GM18909 (cell line): ENCODE results near the gene FGF14.
A peak's percentile ranks its signal among the peaks of the same experiment; 100 is the strongest.
"Not testable (repeated sequence)": the region's sequence is repeated elsewhere in the genome, so short reads cannot be mapped to it uniquely, and the experiment has no call there.

Experiments
- ATAC-seq: cut with Tn5 transposase; IDR thresholded peaks from one replicate; pipeline ENCODE4 v1.9.1; 2021; ENCODE audit warnings: mild to moderate bottlenecking; ENCODE audit not compliant: unreplicated experiment, poor library complexity

The FGF14 gene

DNA sequence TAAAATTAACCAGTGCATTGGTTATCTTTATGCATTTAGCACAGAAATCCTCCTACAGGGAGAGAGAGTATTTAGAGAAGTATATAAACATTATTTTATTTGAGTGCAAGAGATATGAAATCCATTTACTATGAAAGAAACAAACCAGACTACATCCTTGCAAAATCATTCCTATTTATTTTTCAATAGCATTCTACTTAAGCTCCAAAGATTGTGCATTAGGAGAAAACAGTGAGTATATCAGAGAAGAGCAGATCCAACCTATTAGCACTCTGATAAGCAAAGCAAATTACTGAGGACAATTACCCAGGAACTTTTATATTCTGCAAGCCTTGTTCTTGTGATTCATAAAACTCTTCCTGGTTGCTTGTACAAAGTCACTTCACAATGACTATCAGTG, 256.1 kb downstream of the FGF14 start:
- no peak for ATAC-seq

DNA sequence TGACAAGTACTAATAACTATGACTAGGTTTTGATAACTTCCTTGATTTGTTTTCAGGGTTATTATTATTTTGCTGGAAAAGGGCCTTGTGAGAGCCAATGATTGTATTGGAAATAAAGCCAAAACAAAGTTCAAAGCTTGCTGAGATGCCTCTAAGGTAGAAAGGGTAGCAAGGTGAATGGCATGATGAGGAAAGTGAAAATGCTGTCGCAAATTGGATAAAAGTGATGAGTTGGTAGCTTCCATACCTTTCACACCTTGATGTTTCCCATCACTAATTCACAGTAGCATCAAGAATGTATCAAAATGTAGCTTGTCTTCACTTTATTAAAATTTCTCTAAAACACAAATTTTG, 259.4 kb downstream of the FGF14 start:
- ATAC-seq = no peak

GRCh38 chr13:102141625-102142472, 260.0 kb downstream of the FGF14 start:
- ATAC-seq = peak; percentile 48

GRCh38 chr13:102139626-102140025, 262.2 kb downstream of the FGF14 start:
- no peak for ATAC-seq

- ATAC-seq = no peak
Observed at GRCh38 chr13:102138635-102139190, 263.1 kb downstream of the FGF14 start.

- not testable (repeated sequence) for ATAC-seq
Observed at GRCh38 chr13:102137904-102138303, 263.9 kb downstream of the FGF14 start.

DNA sequence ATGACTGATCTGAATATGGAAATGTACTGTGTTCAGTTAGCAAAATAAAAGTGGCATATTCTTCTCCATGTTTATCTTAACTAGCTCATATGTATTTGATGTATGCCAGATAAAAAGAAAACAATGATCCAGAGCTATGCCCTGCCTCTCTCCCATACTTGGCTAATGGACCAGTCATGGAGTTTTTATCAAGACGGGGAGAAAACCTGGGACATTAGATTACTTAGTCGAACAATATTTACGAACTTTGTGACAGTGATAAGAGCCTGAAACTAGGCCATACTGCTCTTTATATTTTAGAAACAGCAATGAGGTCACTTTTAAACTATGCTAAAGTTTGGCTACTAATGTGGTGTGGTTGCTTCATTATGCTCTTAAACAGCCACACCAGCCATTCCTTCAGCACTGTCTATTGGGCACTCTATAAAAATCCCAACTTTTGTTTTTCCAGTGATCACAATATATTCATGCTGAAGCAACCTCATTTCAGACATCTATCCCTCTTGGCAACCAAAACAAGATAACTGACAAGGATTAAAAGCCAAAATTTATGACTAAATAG, 265.0 kb downstream of the FGF14 start:
- ATAC-seq = no peak

DNA sequence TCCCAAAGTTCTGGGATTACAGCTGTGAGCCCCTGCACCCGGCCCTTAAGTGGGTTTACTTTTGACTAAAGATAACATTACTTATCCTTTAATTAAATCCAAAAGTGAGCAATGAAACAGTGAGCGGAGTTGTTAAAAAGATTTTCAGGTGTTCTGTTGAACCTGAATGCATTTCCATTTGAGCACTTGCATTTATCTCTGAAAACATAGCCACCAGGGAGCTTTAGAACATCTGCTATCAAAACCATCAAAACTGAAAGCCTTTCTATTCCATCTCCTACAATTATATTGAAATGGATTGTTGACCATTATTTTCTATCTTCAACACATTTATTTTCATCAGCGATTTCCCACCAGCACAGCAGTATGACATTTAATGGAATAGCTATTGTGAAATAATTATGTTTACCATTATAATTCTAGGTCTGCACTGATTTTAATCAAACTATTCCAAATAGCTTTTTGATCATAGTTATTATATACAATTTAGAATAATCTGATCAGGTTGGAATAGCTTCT, 269.0 kb downstream of the FGF14 start:
- ATAC-seq = no peak

DNA sequence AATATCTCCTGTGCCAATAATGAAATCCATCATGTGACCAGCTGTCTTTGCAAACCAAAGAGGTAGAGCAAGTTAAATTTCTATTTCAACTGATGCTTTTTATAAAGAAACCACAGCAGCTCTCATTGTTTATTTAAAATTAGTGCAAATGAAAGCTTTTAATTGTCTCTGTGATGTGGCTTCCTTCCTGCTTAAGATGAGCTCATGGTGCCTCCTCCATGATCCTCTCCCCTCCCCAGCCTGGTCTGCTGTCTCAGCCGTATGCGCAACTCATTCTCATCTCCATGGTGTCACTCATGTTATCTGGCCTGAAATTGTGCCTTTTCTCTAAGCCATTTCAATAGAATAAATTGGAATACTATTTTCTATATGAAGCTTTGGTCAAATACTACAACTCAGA, 270.6 kb downstream of the FGF14 start:
- no peak for ATAC-seq

- peak; percentile 44 for ATAC-seq
Observed at GRCh38 chr13:102128216-102128810, 273.5 kb downstream of the FGF14 start.

GRCh38 chr13:102127153-102127552, 274.7 kb downstream of the FGF14 start:
- ATAC-seq = no peak

DNA sequence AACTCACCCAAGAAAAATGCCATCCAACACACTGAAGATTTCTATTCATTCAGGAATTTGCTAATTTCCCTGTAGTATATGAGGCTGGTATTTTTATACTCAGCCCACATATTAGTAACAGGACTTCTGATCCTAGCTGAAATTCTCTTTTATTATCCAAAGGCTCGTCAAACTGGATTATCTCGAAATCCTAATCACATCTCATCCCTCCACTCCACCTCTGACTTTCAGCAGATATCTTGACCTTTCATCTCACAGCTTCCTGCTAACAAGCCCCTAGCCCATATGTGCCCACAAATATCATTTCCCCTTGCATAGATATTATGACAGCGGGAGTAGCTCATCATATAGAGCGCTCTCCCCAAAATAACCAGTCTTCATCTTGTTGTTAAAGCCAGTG, 279.7 kb downstream of the FGF14 start:
- ATAC-seq = no peak

- ATAC-seq = no peak
Observed at GRCh38 chr13:102117175-102117831, 284.5 kb downstream of the FGF14 start.

GRCh38 chr13:102103469-102103868, 298.4 kb downstream of the FGF14 start:
- no peak for ATAC-seq

DNA sequence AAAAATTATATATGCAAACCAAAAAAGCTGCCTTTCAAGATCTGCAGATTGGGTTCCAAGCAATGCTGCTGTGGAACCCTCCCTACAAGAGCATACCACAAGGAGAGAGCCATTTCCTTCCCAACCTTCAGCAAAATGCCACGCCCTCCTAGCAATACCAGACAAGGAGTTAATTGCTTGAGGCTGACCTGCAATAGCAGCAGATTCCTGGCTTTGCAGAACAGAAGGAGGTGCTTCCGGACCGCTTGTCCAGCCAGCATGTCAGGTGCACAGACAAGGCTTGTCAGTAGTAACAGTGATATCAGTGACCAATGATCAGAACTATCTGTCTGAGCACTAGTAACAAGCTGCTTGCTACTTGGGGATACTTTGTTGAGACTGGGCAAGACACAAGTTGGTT, 301.6 kb downstream of the FGF14 start:
- no peak for ATAC-seq

DNA sequence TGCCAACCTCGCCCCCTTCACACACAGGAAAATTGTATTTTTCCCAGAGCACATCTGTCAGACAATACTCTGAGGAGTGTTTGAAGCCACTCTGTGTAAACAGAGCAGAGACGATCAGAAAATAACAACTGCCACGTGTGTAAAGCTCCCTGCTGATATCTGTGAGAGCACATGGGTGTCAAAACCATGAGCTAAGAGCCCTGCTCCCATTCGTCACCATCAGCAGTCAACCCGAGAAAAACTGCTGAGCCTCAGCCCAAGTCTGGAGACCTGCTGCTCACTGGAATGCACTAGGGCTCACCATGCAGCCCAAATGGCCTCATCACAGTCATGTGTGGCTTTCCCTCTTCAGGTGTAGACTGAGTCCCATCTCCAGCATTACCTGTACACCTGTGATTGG, 304.1 kb downstream of the FGF14 start:
- no peak for ATAC-seq

- ATAC-seq = not testable (repeated sequence)
Observed at GRCh38 chr13:102093288-102093687, 308.6 kb downstream of the FGF14 start.

DNA sequence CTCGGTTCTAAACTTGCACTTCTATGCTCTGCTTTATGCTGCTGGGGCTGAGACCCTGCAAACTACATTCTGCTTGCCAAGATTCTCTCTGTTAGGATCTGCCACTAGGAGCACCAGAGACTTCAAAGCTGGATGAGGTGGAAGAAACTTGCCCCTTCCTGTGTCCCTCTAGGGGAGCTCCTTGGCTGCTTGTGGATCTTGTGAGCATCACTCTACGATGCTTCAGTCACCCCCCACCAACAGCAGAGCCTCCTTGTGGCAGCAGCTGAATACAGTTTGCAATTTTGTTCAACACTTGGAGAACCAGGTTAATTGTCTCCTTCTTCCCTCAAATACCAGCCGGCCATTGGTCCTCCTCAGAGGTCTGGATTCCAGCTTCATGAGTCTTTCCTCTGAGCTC, 310.6 kb downstream of the FGF14 start:
- no peak for ATAC-seq

GRCh38 chr13:102090532-102090931, 311.3 kb downstream of the FGF14 start:
- ATAC-seq = no peak

DNA sequence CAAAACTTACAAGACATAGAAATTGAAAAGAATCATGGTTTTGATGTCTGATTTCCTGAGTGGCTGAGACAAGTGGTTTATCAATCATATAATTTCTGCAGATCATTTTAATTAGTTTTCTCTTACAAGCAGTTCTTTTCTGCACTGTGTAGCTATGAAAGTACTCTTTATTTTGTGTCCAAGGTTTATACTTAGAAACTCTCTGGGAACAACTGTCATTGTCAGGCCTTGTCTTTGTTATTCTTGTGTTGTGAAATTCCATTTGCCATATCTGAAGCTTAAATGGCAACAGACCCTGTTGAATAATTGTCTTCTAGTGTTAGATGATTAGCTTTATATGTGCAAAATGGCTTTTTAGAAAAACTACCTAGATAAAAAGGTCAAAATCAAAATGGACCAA, 312.1 kb downstream of the FGF14 start:
- no peak for ATAC-seq

GRCh38 chr13:102089177-102089576, 312.7 kb downstream of the FGF14 start:
- no peak for ATAC-seq
